ENCODE data around the gene CNPY1. TPM values are rescaled to one million over a fixed set of nuclear protein-coding genes. Genes with fewer than 3 reads are reported as not detected.

Gene CNPY1
- total RNA-seq, 2 donors from 2014 or later, result 0.33 TPM; not detected in 1

GRCh38 chr7:155562106-155562505 is 15.7 kb upstream of the CNPY1 start:
- H3K27me3 ChIP-seq (ENCODE audit: control insufficient read depth, insufficient read depth, low read length, poor library complexity, severe bottlenecking), result no peaks in the 10 kb centered on the region
- no peaks in the 10 kb centered on the region for H3K9me3 ChIP-seq (ENCODE audit: control insufficient read depth, low read length)
- Mint-ChIP-seq H3K4me1 (no peaks in the 10 kb centered on the region), H3K9me3 (no peaks in the 10 kb centered on the region), H3K27ac (no peak overlapping the region), H3K27me3 (ENCODE audit: insufficient read depth) (peaks cover 4% of the 10 kb centered on the region), H3K36me3 (ENCODE audit: low read depth) (no peaks in the 10 kb centered on the region), H3K4me3 (no peak overlapping the region)
- no peak overlapping the region for H3K27ac ChIP-seq (ENCODE audit: low read depth, low read length)
- no peak for DNase-seq
- no peak overlapping the region for H3K9ac ChIP-seq (ENCODE audit: extremely low read depth, low read length, poor library complexity, severe bottlenecking)
- 81 to 91% methylated on average over 5 to 9 of the region's 9 CpGs for WGBS, 2 experiments (ENCODE audit: insufficient coverage in 1 of 2, insufficient read length in 1 of 2)
- H3K4me1 ChIP-seq (ENCODE audit: control insufficient read depth, insufficient read depth, low read length), result no peaks in the 10 kb centered on the region
- H3K4me3 ChIP-seq (ENCODE audit: low read length), result no peak overlapping the region
- TF ChIP-seq, protein P1, sequence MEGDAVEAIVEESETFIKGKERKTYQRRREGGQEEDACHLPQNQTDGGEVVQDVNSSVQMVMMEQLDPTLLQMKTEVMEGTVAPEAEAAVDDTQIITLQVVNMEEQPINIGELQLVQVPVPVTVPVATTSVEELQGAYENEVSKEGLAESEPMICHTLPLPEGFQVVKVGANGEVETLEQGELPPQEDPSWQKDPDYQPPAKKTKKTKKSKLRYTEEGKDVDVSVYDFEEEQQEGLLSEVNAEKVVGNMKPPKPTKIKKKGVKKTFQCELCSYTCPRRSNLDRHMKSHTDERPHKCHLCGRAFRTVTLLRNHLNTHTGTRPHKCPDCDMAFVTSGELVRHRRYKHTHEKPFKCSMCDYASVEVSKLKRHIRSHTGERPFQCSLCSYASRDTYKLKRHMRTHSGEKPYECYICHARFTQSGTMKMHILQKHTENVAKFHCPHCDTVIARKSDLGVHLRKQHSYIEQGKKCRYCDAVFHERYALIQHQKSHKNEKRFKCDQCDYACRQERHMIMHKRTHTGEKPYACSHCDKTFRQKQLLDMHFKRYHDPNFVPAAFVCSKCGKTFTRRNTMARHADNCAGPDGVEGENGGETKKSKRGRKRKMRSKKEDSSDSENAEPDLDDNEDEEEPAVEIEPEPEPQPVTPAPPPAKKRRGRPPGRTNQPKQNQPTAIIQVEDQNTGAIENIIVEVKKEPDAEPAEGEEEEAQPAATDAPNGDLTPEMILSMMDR (conservative IDR thresholded peaks at IDR 0.05), result no peak
- H3K36me3 ChIP-seq (ENCODE audit: control insufficient read depth, insufficient read depth, low read length), result no peaks in the 10 kb centered on the region

- no peak overlapping the region for H3K27ac ChIP-seq (ENCODE audit: low read depth, low read length)
- H3K27me3 ChIP-seq (ENCODE audit: control insufficient read depth, insufficient read depth, low read length, poor library complexity, severe bottlenecking), result no peaks in the 10 kb centered on the region
- Mint-ChIP-seq H3K27ac (no peak overlapping the region), H3K9me3 (no peaks in the 10 kb centered on the region), H3K27me3 (ENCODE audit: insufficient read depth) (peaks cover 4% of the 10 kb centered on the region), H3K36me3 (ENCODE audit: low read depth) (no peaks in the 10 kb centered on the region), H3K4me1 (no peaks in the 10 kb centered on the region), H3K4me3 (no peak overlapping the region)
- no peaks in the 10 kb centered on the region for H3K36me3 ChIP-seq (ENCODE audit: control insufficient read depth, insufficient read depth, low read length)
- H3K9ac ChIP-seq (ENCODE audit: extremely low read depth, low read length, poor library complexity, severe bottlenecking), result no peak overlapping the region
- no peak overlapping the region for H3K4me3 ChIP-seq (ENCODE audit: low read length)
- H3K9me3 ChIP-seq (ENCODE audit: control insufficient read depth, low read length), result no peaks in the 10 kb centered on the region
- no peak for DNase-seq
- H3K4me1 ChIP-seq (ENCODE audit: control insufficient read depth, insufficient read depth, low read length), result no peaks in the 10 kb centered on the region
- 71 to 90% methylated on average over 6 to 15 of the region's 18 CpGs for WGBS, 2 experiments (ENCODE audit: insufficient coverage in 1 of 2, insufficient read length in 1 of 2)
- TF ChIP-seq, protein P1 (conservative IDR thresholded peaks at IDR 0.05), result no peak
Measured at GRCh38 chr7:155560982-155561686, 14.8 kb upstream of the CNPY1 start.

- Histone ChIP-seq H3K27ac (ENCODE audit: low read depth, low read length) (no peak overlapping the region), H3K36me3 (ENCODE audit: control insufficient read depth, insufficient read depth, low read length) (no peaks in the 10 kb centered on the region), H3K27me3 (ENCODE audit: control insufficient read depth, insufficient read depth, low read length, poor library complexity, severe bottlenecking) (no peaks in the 10 kb centered on the region), H3K9ac (ENCODE audit: extremely low read depth, low read length, poor library complexity, severe bottlenecking) (no peak overlapping the region), H3K9me3 (ENCODE audit: control insufficient read depth, low read length) (no peaks in the 10 kb centered on the region), H3K4me1 (ENCODE audit: control insufficient read depth, insufficient read depth, low read length) (no peaks in the 10 kb centered on the region), H3K4me3 (ENCODE audit: low read length) (no peak overlapping the region)
- Mint-ChIP-seq H3K27me3 (ENCODE audit: insufficient read depth) (peaks cover 4% of the 10 kb centered on the region), H3K4me1 (no peaks in the 10 kb centered on the region), H3K36me3 (ENCODE audit: low read depth) (no peaks in the 10 kb centered on the region), H3K4me3 (no peak overlapping the region), H3K27ac (no peak overlapping the region), H3K9me3 (no peaks in the 10 kb centered on the region)
- DNase-seq, result no peak
- TF ChIP-seq, protein P1 (conservative IDR thresholded peaks at IDR 0.05), result no peak
- 88 to 93% methylated on average over 12 to 21 of the region's 21 CpGs for WGBS, 2 experiments (ENCODE audit: insufficient coverage in 1 of 2, insufficient read length in 1 of 2)
Measured at GRCh38 chr7:155560196-155560885, 14.0 kb upstream of the CNPY1 start.
